HG03575 (cell line): Measurements from ENCODE around the gene ZNRF1.
A peak's percentile ranks its signal among the peaks of the same experiment; 100 is the strongest.
"Not testable (repeated sequence)": the region's sequence is repeated elsewhere in the genome, so short reads cannot be mapped to it uniquely, and the experiment has no call there.

Experiments used
- ATAC-seq: cut with Tn5 transposase; IDR thresholded peaks from one replicate; pipeline ENCODE4 v1.9.1; 2021; ENCODE audit not compliant: unreplicated experiment, insufficient number of reproducible peaks, low FRiP score; ENCODE audit errors: extremely low read depth

The ZNRF1 gene

GRCh38 chr16:74998481-74999218 is at the start of gene ZNRF1:
Gene ZNRF1, plus strand, starts transcription at chr16:74999024. Its CDS starts 648 bp downstream, at chr16:74999672.
- ATAC-seq = peak; percentile 41

- no peak for ATAC-seq
Measured at GRCh38 chr16:74949309-74949708, 49.5 kb upstream of the ZNRF1 start.

- ATAC-seq = no peak
Measured at GRCh38 chr16:74950511-74950910, 48.3 kb upstream of the ZNRF1 start.

- ATAC-seq = no peak
Measured at GRCh38 chr16:74951206-74951605, 47.6 kb upstream of the ZNRF1 start.

GRCh38 chr16:74951681-74952080 is 47.1 kb upstream of the ZNRF1 start:
- ATAC-seq = no peak

- ATAC-seq = no peak
Measured at GRCh38 chr16:74954763-74955162, 44.1 kb upstream of the ZNRF1 start.

- no peak for ATAC-seq
Measured at GRCh38 chr16:74973304-74973703, 25.5 kb upstream of the ZNRF1 start.

- ATAC-seq = no peak
Measured at GRCh38 chr16:74975591-74975990, 23.2 kb upstream of the ZNRF1 start.

- ATAC-seq = no peak
Measured at GRCh38 chr16:74982256-74982655, 16.6 kb upstream of the ZNRF1 start.

- no peak for ATAC-seq
Measured at GRCh38 chr16:74984194-74984528, 14.7 kb upstream of the ZNRF1 start.

GRCh38 chr16:74984529-74985296 is 14.1 kb upstream of the ZNRF1 start, which contains the start of gene WDR59:
Gene WDR59, minus strand, starts transcription at chr16:74985123. Its CDS starts 106 bp downstream, at chr16:74985017.
- peak; percentile 97 for ATAC-seq

- ATAC-seq = no peak
Measured at GRCh38 chr16:74987027-74987681, 11.7 kb upstream of the ZNRF1 start.

- not testable (repeated sequence) for ATAC-seq
Measured at GRCh38 chr16:74989864-74990263, 9.0 kb upstream of the ZNRF1 start.

GRCh38 chr16:74990832-74991231 is 8.0 kb upstream of the ZNRF1 start:
- no peak for ATAC-seq

- ATAC-seq = no peak
Measured at GRCh38 chr16:74991268-74991592, 7.6 kb upstream of the ZNRF1 start.

GRCh38 chr16:74991593-74992403 is 7.0 kb upstream of the ZNRF1 start:
- no peak for ATAC-seq

GRCh38 chr16:74995986-74996385 is 2.8 kb upstream of the ZNRF1 start:
- ATAC-seq = no peak

- ATAC-seq = no peak
Measured at GRCh38 chr16:74997042-74997491, 1.8 kb upstream of the ZNRF1 start.

- no peak for ATAC-seq
Measured at GRCh38 chr16:74999219-74999608, 390 bp downstream of the ZNRF1 start.
